Type B pancreatic cell (in vitro differentiated cells): ENCODE results near the gene UTRN. TPM values are rescaled to one million over a fixed set of nuclear protein-coding genes. Genes with fewer than 3 reads are reported as not detected.

Source experiments
- DNase-seq: peaks from one replicate; pipeline ENCODE4 v3.0.0; 2021; ENCODE audit warnings: mixed read lengths; ENCODE audit not compliant: unreplicated experiment; ENCODE audit errors: extremely low spot score
- H3K27ac Mint-ChIP-seq: 2 replicates; pipeline ENCODE4 v1.8.0; 2021; ENCODE audit warnings: mild to moderate bottlenecking, mixed read lengths
- H3K27me3 Mint-ChIP-seq: 2 replicates; pipeline ENCODE4 v1.8.0; 2021; ENCODE audit warnings: mixed read lengths
- H3K36me3 Mint-ChIP-seq: 2 replicates; pipeline ENCODE4 v1.8.0; 2021; ENCODE audit warnings: mixed read lengths
- H3K4me1 Mint-ChIP-seq: one replicate; pipeline ENCODE4 v1.8.0; 2021; ENCODE audit warnings: mixed read lengths; ENCODE audit not compliant: unreplicated experiment
- H3K4me3 Mint-ChIP-seq: 2 replicates; pipeline ENCODE4 v1.8.0; 2021; ENCODE audit warnings: mild to moderate bottlenecking, mixed read lengths
- H3K9me3 Mint-ChIP-seq: 2 replicates; pipeline ENCODE4 v1.8.0; 2021; ENCODE audit warnings: mixed read lengths
- CTCF ChIP-seq: fragments of 200-600 bp; sonication (generic); conservative IDR thresholded peaks from 2 replicates; pipeline ENCODE4 v1.5.0; 2021; ENCODE audit warnings: antibody characterized with exemption, mild to moderate bottlenecking
- total RNA-seq: library from RNA; stranded (reverse); gene quantifications from 2 replicates; pipeline ENCODE4 v1.2.1, GENCODE V29; 2021; ENCODE audit warnings: low replicate concordance

UTRN gene
- total RNA-seq, 1 donor from 2014 or later, result 77.7 TPM

GRCh38 chr6:144326393-144326792 is 41.3 kb downstream of the UTRN start:
- TF ChIP-seq CTCF, result no peak
- Mint-ChIP-seq H3K27ac (no peak overlapping the region), H3K27me3 (no peaks in the 10 kb centered on the region), H3K9me3 (no peaks in the 10 kb centered on the region), H3K36me3 (peaks cover 5% of the 10 kb centered on the region), H3K4me3 (no peak overlapping the region), H3K4me1 (peaks cover 23% of the 10 kb centered on the region)
- DNase-seq, result no peak

GRCh38 chr6:144327081-144327480 is 41.9 kb downstream of the UTRN start:
- TF ChIP-seq CTCF, result no peak
- Mint-ChIP-seq H3K9me3 (no peaks in the 10 kb centered on the region), H3K27me3 (no peaks in the 10 kb centered on the region), H3K27ac (peak overlapping the region; percentile 34), H3K36me3 (peaks cover 5% of the 10 kb centered on the region), H3K4me3 (no peak overlapping the region), H3K4me1 (peaks cover 26% of the 10 kb centered on the region)
- no peak for DNase-seq

GRCh38 chr6:144330017-144330987 is 45.2 kb downstream of the UTRN start:
- no peak for TF ChIP-seq CTCF
- peaks cover 8% of the 10 kb centered on the region for H3K36me3 Mint-ChIP-seq
- no peaks in the 10 kb centered on the region for H3K27me3 Mint-ChIP-seq
- H3K27ac Mint-ChIP-seq, result peak overlapping the region; percentile 99
- H3K4me3 Mint-ChIP-seq, result peak overlapping the region; percentile 95
- DNase-seq, result no peak
- H3K4me1 Mint-ChIP-seq, result peaks cover 30% of the 10 kb centered on the region
- H3K9me3 Mint-ChIP-seq, result no peaks in the 10 kb centered on the region

- H3K4me3 Mint-ChIP-seq, result peak overlapping the region; percentile 95
- H3K27ac Mint-ChIP-seq, result peak overlapping the region; percentile 99
- peaks cover 30% of the 10 kb centered on the region for H3K4me1 Mint-ChIP-seq
- H3K27me3 Mint-ChIP-seq, result no peaks in the 10 kb centered on the region
- H3K36me3 Mint-ChIP-seq, result peaks cover 8% of the 10 kb centered on the region
- DNase-seq, result no peak
- H3K9me3 Mint-ChIP-seq, result no peaks in the 10 kb centered on the region
- TF ChIP-seq CTCF, result no peak
Measured at GRCh38 chr6:144331491-144331969, 46.4 kb downstream of the UTRN start.

- Mint-ChIP-seq H3K36me3 (peaks cover 3% of the 10 kb centered on the region), H3K4me3 (peak overlapping the region; percentile 36), H3K27me3 (no peaks in the 10 kb centered on the region), H3K27ac (peak overlapping the region; percentile 99), H3K9me3 (no peaks in the 10 kb centered on the region), H3K4me1 (peaks cover 24% of the 10 kb centered on the region)
- DNase-seq, result no peak
- TF ChIP-seq CTCF, result no peak
Measured at GRCh38 chr6:144332177-144332576, 47.0 kb downstream of the UTRN start.
